DMS114 treated with DMSO at 0.1 percent for 48 hours (cell line): ENCODE results near the gene UBL4B.

Experiments
- DNase-seq: peaks from one replicate; lab custom pipeline; 2025; ENCODE audit not compliant: unreplicated experiment; lab: John Stamatoyannopoulos, UW

Gene UBL4B

GRCh38 chr1:110113551-110113950 lies 1.3 kb downstream of the UBL4B start:
- DNase-seq: no peak

GRCh38 chr1:110114173-110114572 lies 1.9 kb downstream of the UBL4B start:
- no peak for DNase-seq

DNA sequence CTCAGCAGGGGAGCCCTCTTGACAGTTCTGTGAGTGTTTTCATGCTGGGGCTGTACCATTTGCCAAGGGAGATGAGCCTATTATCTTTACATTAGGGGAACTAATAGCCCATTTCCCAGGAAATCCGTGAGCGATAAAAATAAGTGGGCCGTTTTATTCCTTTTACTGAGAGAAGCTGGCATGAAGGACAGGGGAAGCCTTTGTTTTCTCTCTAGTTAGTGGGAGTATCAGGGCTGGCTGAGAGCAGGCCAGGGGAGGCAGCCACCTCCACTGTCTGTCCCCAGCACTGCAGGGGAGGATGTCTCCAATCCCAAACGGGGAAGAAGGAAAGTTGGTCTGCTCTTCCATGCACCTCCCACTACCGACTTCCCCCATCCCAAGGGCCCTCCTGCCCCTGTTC lies 2.5 kb downstream of the UBL4B start:
- no peak for DNase-seq

GRCh38 chr1:110118636-110119396 lies 6.6 kb downstream of the UBL4B start:
- DNase-seq: no peak

DNA sequence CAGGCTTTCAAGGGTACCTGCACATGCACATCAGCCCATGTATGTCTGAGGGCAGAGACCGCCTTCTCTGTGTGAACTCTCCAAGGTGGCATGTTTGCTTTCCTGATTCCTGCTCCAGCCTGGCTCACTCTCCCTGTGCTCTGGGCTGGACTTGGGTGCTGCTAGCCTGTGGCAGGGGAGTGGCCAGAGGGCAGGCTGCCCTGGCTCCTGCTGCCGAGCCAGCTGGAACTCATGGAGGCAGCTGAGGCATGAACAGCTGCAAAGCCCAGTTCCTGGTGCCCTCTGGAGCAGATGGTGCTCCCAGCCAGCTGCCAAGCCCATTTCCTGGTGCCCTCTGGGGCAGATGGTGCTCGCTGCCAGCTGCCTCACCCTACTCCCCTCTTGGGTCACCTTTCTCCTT lies 7.6 kb downstream of the UBL4B start:
- no peak for DNase-seq

GRCh38 chr1:110120960-110121561 lies 8.8 kb downstream of the UBL4B start:
- no peak for DNase-seq

- no peak for DNase-seq
Measured at GRCh38 chr1:110123224-110123623, 11.0 kb downstream of the UBL4B start.

DNA sequence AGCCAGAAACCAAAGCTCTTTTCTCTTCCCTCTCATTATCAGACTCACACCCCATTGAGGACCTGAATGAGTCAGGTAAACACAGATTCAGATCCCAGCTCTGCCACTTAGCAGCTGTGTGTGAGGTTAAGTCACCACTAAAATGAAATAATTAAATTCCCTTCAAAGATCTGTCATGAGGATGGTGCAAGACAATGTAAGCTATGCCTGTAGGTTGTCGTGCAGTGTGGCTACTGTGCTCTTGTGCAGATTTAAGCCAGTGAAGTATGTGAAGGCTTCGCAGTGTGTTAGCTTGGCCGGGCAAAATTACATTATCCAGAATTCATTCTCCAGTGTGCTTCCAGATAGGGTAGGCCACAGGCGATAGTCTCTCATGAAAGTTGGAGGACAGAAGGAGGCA lies 13.6 kb downstream of the UBL4B start:
- no peak for DNase-seq

DNA sequence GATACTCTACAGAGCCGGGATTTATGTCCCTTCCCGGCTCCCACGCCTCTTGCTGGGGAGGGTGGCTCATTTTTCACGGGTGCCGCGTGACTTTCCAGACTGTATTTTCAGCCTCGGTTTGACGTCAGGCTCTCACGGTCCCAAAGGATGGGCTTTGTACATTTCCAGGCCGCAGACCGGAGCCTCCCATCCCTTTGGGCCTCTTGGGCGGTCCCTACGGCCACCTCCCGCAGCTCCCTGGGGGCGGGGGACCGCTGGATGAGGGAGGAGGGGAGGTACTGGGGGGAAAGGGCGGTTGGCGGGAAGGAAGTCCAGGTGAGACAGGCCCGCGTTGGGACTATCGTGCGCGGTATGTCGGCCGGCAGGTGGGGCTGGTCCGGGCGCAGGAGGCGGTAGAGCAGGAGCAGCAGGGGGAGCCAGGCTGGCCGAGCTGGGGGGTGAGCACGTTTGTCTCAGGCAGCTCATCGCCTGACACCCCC lies 17.9 kb downstream of the UBL4B start:
- no peak for DNase-seq

- no peak for DNase-seq
Measured at GRCh38 chr1:110130989-110131388, 18.7 kb downstream of the UBL4B start.

DNA sequence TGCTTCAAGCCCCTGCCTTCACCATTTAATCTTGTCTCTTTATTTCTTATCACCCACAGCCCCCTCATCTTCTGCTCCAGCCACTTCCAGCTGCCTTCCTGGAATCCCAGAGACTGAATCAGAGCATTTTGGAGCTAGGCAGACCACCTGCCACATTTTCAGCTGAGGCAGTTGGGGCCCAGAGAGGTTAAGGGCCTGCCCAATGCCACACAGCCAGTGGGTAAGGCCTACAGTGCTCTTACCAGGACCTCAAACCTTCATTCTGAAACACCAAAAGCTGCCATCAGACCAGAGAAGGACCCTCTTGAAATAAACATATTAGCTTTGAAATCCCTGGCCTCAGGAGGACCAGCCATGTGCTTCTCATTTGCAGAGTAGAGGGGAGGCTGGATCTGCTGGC lies 20.4 kb downstream of the UBL4B start:
- no peak for DNase-seq

DNA sequence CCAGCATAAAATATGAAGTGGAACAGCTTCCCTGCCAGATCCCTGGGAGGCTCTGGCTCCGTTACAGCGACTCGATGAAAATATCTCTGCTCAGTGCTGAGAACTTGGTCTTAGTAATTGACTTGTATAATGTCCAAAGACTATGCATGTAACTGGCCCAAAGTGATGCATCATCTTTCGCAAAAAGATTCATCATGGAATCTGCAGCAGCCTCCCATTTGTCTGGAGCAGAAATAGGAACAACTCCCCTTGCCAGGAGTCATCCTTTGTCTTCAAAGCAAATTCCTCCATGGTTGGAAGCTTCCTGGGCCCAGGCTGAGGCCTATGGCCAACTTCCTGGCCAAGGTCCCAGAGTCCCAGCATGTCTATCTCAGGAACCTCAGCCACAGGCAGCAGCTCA lies 21.2 kb downstream of the UBL4B start:
- no peak for DNase-seq

DNA sequence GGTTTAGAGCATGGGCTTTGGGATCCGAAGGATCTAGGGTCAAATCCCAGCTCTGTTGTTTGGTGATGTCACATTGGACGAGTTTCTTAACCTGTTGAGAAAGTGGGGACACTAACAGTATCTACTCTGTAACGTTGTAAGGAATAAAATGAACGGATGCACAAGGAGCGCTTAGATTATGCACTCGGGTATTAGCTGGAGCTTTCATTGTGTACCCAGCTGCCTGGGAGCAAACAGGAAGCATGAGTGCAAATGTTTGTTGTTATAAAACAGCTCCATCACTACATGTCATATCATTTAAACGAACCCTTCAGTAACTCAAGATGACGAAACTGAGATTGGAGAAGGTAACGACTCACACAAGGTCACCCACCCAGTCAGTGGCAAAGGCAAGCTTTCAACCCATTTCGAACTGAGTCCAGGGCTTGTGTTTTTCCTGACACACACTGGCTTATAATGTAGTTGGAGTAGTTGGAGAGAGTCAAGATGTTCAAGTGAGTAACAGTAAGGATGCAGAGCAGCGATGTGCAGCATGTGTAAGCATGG lies 21.9 kb downstream of the UBL4B start:
- no peak for DNase-seq

DNA sequence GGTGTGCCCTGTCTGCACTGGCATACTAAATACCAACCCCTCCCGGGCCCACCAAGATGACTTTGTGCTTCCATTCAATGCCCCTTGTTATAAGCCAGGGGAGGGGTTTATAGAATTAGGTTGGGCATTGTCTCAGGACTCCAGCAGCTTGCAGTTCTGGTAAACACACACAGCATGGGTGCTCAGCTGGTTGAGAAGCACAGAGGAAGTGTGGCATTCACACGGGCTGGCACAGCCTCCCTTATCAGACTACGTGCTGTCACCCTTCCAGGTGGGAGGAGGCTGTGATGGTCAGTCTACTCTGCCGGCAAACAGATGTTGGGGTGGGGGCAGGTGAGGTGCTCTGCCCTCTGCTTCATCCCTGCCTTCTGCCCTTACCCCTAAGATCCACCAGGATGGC lies 23.0 kb downstream of the UBL4B start:
- DNase-seq: no peak

GRCh38 chr1:110135666-110136065 lies 23.4 kb downstream of the UBL4B start:
- no peak for DNase-seq

DNA sequence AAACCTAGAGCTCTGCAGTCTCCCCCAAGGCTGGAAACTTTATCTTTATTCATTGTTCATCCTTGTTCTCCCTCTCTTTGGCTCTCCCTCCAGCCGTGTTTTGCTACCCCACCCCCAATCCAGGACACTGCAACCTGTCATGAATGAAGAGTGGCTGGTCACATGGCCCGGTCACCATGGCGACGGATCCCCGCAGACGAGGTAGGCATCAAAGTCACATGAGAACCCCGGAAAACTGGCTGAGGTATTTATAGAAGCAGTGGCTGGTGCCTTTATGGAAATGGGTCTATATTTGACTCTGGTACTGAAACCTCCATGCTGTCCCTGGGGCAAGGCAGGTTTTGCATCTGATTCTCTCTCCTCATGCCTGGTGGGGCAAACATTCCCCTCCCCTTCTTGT lies 24.7 kb downstream of the UBL4B start:
- no peak for DNase-seq

DNA sequence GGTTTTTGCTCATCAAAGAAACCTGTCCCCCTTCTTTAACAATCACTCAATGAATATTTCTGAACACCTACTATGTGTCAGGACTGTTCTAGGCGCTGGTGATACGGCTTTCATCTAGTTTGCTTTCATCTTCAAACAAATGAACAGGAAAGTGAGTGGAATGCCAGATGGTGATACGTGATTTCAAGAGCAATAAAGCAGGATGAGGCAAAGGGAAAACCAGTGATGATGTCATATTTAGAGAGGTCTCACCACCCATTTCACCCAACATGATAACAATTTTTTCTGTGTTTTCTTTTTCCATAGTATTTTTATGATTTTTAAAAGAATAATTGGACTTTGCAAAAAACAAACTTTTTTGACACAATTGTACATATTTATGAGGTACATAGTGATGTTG lies 26.7 kb downstream of the UBL4B start:
- DNase-seq: no peak

GRCh38 chr1:110144366-110144765 lies 32.1 kb downstream of the UBL4B start:
- no peak for DNase-seq

GRCh38 chr1:110148961-110149360 lies 36.7 kb downstream of the UBL4B start:
- DNase-seq: no peak

- peak; percentile 59 for DNase-seq
Measured at GRCh38 chr1:110150330-110151174, 38.3 kb downstream of the UBL4B start, which contains the start of gene SLC6A17. Gene SLC6A17 (plus strand): TSS chr1:110150494. CDS start chr1:110166930, 16,436 bp downstream.

GRCh38 chr1:110151175-110151669 lies 39.0 kb downstream of the UBL4B start:
- no peak for DNase-seq
